Tibial nerve (tissue), 4 donors: Measurements from ENCODE around the gene P3H3. TPM values are rescaled to one million over a fixed set of nuclear protein-coding genes. Genes with fewer than 3 reads are reported as not detected.
A peak's percentile ranks its signal among the peaks of the same experiment; 100 is the strongest.

Experiments used
- DNase-seq, 2 donors: peaks; one replicate each; pipeline ENCODE4 v3.0.0-alpha.2; 2019; ENCODE audit warnings: low spot score in 2 of 2
- H3K27ac ChIP-seq, 4 donors: fragments of 200-600 bp; sonication (generic) in 3 of 4; one replicate each; pipeline ENCODE4 v1.5.1; 2017 to 2019; ENCODE audit warnings: mild to moderate bottlenecking in 1 of 4
- H3K27me3 ChIP-seq, 2 donors: fragments of 200-600 bp; sonication (generic) in 1 of 2; one replicate each; pipeline versions ENCODE4 v1.5.1 to v1.6.0; 2017 to 2019
- H3K36me3 ChIP-seq, 3 donors: fragments of 200-600 bp; sonication (generic); one replicate each; pipeline ENCODE4 v1.5.1; 2018 to 2019
- H3K4me1 ChIP-seq, 4 donors: fragments of 200-600 bp; sonication (generic) in 3 of 4; one replicate each; pipeline ENCODE4 v1.5.1; 2017 to 2019
- H3K4me3 ChIP-seq, 4 donors: fragments of 200-600 bp; sonication (generic) in 3 of 4; one replicate each; pipeline ENCODE4 v1.5.1; 2017 to 2019; ENCODE audit warnings: mild to moderate bottlenecking in 1 of 4, moderate library complexity in 1 of 4
- H3K9me3 ChIP-seq, 4 donors: fragments of 200-600 bp; sonication (generic) in 3 of 4; one replicate each; pipeline ENCODE4 v1.5.1; 2017 to 2019
- EP300 ChIP-seq, 2 donors: sonication (generic); formaldehyde crosslinking; IDR thresholded peaks; one replicate each; pipeline ENCODE4 v1.6.1; 2017; ENCODE audit warnings: antibody characterized with exemption in 2 of 2, mild to moderate bottlenecking in 1 of 2
- POLR2A ChIP-seq, 2 donors: fragments of 450-650 bp; IDR thresholded peaks; one replicate each; pipeline ENCODE4 v1.6.1; 2017; ENCODE audit warnings: antibody characterized with exemption in 2 of 2, mild to moderate bottlenecking in 2 of 2, moderate library complexity in 2 of 2
- WGBS, 2 donors: methylation state at CpG; one replicate each; pipeline ENCODE4 v1.1.5; 2018; 5-methylcytosine and 5-hydroxymethylcytosine counted together
- total RNA-seq, 4 donors: library from RNA; depleted of rRNA; stranded (reverse); fragments of >200 nt; gene quantifications; one replicate each; pipeline ENCODE4 v1.1.0, GENCODE V29; 2016
- TF ChIP-seq, protein P1 (sequence below), 5 experiments: fragments of 200-600 bp in 3 of 5; fragments of 450-650 bp in 2 of 5; sonication (generic) in 3 of 5; IDR thresholded peaks; one replicate each; pipeline ENCODE4 v1.5.1; 2016 to 2019; ENCODE audit warnings: antibody characterized with exemption in 5 of 5, mild to moderate bottlenecking in 3 of 5, moderate library complexity in 2 of 5

The P3H3 gene
- total RNA-seq, 4 donors from 2014 or later, result 14.6 to 45.8 (median 36.4) TPM

DNA sequence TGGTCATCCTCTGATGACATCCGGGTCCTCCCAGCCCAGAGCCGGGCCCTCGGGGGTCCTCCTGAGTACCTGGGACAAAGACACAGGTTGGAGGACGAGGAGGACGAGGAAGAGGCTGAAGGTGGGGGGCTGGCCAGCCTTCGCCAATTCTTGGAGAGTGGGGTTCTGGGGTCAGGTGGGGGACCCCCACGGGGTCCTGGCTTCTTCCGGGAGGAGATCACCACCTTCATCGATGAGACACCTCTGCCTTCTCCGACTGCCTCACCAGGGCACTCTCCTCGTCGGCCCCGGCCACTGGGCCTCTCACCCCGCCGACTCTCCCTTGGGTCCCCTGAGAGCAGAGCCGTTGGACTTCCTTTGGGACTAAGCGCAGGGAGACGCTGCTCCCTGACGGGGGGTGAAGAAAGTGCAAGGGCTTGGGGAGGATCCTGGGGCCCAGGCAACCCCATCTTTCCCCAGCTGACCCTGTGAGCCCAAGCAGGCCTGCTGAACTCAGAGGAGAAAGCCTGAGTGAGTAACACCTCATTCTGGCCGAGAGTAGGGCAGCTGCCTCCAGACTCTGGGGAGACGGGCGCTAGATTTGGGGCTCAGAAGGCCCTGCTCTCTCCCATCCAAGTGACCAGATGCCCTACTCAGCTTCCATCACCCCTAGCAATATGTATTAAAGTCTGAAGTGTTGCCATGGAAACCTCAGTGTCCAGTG is 1.3 kb upstream of the P3H3 start:
- H3K4me3 ChIP-seq, result no peak overlapping the region
- WGBS, 2 donors, result 62 to 64% methylated on average over 21 to 22 of the region's 22 CpGs
- peaks cover 0 to 51% (median 12%) of the 10 kb centered on the region in 4 donors for H3K4me1 ChIP-seq
- no peak for DNase-seq
- no peak for TF ChIP-seq POLR2A (IDR thresholded peaks at IDR 0.05)
- TF ChIP-seq, protein P1, sequence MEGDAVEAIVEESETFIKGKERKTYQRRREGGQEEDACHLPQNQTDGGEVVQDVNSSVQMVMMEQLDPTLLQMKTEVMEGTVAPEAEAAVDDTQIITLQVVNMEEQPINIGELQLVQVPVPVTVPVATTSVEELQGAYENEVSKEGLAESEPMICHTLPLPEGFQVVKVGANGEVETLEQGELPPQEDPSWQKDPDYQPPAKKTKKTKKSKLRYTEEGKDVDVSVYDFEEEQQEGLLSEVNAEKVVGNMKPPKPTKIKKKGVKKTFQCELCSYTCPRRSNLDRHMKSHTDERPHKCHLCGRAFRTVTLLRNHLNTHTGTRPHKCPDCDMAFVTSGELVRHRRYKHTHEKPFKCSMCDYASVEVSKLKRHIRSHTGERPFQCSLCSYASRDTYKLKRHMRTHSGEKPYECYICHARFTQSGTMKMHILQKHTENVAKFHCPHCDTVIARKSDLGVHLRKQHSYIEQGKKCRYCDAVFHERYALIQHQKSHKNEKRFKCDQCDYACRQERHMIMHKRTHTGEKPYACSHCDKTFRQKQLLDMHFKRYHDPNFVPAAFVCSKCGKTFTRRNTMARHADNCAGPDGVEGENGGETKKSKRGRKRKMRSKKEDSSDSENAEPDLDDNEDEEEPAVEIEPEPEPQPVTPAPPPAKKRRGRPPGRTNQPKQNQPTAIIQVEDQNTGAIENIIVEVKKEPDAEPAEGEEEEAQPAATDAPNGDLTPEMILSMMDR (IDR thresholded peaks at IDR 0.05), result no peak
- TF ChIP-seq EP300 (IDR thresholded peaks at IDR 0.05), result no peak
- H3K27me3 ChIP-seq, result peaks cover 0 to 29% of the 10 kb centered on the region in 2 donors
- H3K9me3 ChIP-seq, result no peaks in the 10 kb centered on the region
- H3K36me3 ChIP-seq, result peaks cover 0 to 19% (median 0%) of the 10 kb centered on the region in 3 donors
- H3K27ac ChIP-seq, result peak overlapping the region in 2 of 4 donors; percentile 67 to 71

DNA sequence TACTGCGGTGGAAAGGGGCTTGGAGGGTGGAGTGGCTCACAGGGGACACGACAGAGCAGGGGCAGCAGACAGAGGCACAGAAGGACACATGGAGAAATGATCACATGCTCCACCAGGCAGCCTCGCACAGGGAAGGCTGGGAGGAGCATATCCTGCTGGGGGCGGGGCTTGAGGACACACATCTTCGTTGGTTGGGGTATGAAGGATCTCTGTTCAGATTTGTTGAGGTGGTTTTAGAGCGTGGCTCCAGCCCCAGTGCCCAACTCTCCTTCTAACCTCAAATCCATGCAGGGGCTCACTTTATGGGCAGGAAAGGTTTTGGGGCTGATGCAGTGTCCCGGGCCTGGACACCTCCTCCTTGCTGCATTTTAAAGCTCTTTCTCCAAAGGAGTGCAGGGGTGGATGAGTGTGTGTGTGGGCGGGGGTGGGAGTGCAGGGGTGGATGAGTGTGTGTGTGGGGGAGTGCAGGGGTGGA is 733 bp upstream of the P3H3 start:
- TF ChIP-seq, protein P1 (IDR thresholded peaks at IDR 0.05), result no peak
- TF ChIP-seq POLR2A (IDR thresholded peaks at IDR 0.05) (no peak), EP300 (IDR thresholded peaks at IDR 0.05) (peak in 1 of 2 donors; percentile 20)
- Histone ChIP-seq H3K9me3 (no peaks in the 10 kb centered on the region), H3K27ac (peak overlapping the region in 2 of 4 donors; percentile 67 to 71), H3K4me3 (peak overlapping the region in 1 of 4 donors; percentile 77), H3K36me3 (peaks cover 0 to 24% (median 0%) of the 10 kb centered on the region in 3 donors), H3K27me3 (peaks cover 0 to 23% of the 10 kb centered on the region in 2 donors), H3K4me1 (peaks cover 0 to 46% (median 7%) of the 10 kb centered on the region in 4 donors)
- WGBS, 2 donors, result 3 to 5% methylated on average over 7 to 8 of the region's 8 CpGs
- peak; percentile 87 to 95 for DNase-seq

DNA sequence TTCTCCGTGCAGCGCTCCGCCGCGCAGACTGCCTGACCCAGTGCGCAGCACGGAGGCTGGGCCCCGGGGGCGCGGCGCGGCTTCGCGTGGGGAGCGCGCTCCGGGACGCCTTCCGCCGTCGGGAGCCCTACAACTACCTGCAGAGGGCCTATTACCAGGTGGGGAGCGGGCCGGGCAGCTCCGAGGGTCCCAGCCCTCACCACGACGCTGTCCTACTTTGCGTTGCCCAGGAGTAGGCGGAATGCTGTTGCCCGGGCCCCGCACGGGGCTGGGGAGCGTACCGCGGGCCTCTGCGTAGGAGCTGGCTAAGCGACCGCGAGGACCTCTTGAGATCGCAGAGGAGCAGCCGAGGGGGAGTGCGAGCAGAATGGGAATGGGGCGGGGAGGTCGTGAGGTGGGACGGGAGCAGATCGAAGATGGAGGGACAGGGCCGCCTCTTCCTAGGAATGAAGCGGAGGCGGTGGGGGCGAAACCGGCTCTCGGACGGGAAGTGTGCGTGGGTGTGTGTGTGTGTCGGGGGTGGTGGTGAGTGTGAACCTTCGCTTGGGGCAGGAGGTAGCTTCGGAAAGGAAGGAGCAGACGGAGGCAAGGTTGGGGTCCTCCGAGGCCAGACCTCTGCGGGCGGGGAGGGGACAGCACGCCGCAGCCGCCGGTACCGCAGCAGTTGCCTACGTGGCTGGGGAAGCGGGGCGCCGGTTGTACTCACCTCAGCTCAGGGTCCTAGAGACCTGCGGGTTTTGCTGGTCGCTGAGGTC is 751 bp downstream of the P3H3 start:
- 0 to 1% methylated on average over 37 to 46 of the region's 71 CpGs for WGBS, 2 donors
- peak overlapping the region; percentile 73 to 95 (median 86) for H3K27ac ChIP-seq
- H3K36me3 ChIP-seq, result peaks cover 0 to 39% (median 0%) of the 10 kb centered on the region in 3 donors
- no peak for DNase-seq
- TF ChIP-seq, protein P1 (IDR thresholded peaks at IDR 0.05), result no peak
- TF ChIP-seq EP300 (IDR thresholded peaks at IDR 0.05), result peak in 1 of 2 donors; percentile 34
- peak in 1 of 2 donors; percentile 24 for TF ChIP-seq POLR2A (IDR thresholded peaks at IDR 0.05)
- H3K27me3 ChIP-seq, result peaks cover 0 to 10% of the 10 kb centered on the region in 2 donors
- peaks cover 0 to 42% (median 7%) of the 10 kb centered on the region in 4 donors for H3K4me1 ChIP-seq
- no peaks in the 10 kb centered on the region for H3K9me3 ChIP-seq
- H3K4me3 ChIP-seq, result peak overlapping the region; percentile 57 to 92 (median 75)

DNA sequence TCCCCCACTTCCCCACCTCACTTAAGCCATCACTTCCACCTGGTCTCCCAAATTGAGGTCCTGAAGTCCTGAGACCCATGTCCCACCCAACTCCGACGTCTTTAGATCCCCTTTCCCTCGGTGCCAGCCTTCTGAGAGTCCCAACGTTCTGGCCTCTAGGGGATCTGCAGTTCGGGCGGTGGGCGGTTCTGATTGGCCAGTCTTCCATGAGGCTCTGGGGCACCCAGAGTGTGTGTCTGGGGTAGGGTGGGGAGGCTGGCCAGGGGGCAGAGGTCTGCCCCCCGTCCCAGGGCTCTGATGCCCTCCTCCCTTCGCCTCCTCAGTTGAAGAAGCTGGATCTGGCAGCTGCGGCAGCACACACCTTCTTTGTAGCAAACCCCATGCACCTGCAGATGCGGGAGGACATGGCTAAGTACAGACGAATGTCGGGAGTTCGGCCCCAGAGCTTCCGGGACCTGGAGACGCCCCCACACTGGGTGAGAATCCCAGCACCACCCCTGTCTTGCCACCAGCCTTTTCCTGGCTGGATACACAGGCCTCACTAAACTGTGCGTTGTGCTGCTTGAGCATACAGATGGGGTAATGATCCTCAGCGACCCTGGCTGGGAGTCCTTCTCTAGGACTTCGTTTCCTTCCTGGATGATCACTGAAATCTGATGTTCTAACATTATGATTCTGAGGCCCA is 1.5 kb downstream of the P3H3 start:
- 40 to 52% methylated on average over 19 of the region's 19 CpGs for WGBS, 2 donors
- H3K4me1 ChIP-seq, result peaks cover 0 to 42% (median 7%) of the 10 kb centered on the region in 4 donors

More for the DNA sequence above, 1.5 kb downstream of the P3H3 start:
- TF ChIP-seq POLR2A (IDR thresholded peaks at IDR 0.05), result no peak
- TF ChIP-seq, protein P1 (IDR thresholded peaks at IDR 0.05), result no peak
- no peak for TF ChIP-seq EP300 (IDR thresholded peaks at IDR 0.05)
- peaks cover 0 to 46% (median 0%) of the 10 kb centered on the region in 3 donors for H3K36me3 ChIP-seq
- peak overlapping the region; percentile 73 to 95 (median 86) for H3K27ac ChIP-seq
- no peaks in the 10 kb centered on the region for H3K9me3 ChIP-seq
- no peak for DNase-seq
- peak overlapping the region; percentile 57 to 92 (median 75) for H3K4me3 ChIP-seq
- H3K27me3 ChIP-seq, result peaks cover 0 to 6% of the 10 kb centered on the region in 2 donors
